ENCODE results near the gene BMERB1.
"Not testable (repeated sequence)": the region's sequence is repeated elsewhere in the genome, so short reads cannot be mapped to it uniquely, and the experiment has no call there.

BMERB1 gene

DNA sequence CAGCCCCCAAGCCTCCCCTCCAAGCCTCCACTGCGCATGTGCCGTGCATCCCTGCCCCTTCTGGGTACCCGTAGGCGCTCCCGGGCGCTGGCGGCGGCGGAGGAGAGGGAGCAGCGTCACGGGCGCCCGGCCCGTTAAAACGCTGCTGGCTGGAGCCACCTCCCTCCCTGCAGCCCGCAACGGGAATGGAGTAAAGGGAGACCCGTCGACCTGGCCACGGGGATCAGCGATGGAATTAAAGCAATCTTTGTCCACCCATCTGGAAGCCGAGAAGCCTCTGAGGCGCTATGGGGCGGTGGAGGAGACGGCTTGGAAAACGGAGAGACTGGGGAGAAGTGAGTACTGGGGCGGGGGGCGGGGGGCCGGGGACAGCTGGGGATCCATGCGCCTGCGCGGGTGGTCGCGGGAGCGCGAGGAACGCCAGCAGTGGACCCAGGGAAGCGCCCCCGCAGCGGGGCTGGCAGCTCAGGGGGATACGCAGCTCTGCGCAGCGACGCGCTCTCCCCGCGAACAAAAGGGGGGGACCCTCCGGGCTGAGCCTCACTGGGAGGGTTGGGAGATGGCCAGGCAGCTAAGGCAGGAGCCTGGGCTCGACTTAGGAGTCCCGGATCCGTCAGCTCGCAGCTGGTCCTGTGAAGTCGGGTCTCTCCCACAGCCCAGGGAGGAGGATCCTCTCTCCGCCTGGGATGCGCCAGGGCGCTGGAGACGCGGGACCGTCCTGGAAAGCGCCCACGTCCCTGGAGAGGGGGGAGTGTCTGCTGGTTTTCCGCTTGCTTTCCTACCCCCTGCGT lies at the start of gene BMERB1:
BMERB1 (plus strand) TSS at position 164 of the 791 bp plus-strand sequence; CDS start at position 230, 66 bp downstream.
- DNase-seq = peak; percentile 9

DNA sequence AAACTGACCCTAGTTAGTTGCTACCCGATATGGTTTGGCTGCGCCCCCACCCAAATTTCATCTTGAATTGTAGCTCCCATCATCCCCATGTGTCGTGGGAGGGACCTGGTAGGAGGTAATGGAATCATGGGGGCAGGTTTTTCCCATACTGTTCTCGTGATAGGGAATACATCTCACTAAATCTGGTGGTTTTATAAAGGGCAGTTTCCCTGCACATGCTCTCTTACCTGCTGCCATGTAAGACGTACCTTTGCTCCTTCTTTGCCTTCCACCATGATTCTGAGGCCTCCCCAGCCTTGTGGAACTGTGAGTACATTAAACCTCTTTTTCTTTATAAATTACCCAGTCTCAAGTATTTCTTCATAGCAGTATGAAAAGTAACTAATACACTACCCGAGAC lies 46.3 kb upstream of the BMERB1 start:
- not testable (repeated sequence) for DNase-seq

DNA sequence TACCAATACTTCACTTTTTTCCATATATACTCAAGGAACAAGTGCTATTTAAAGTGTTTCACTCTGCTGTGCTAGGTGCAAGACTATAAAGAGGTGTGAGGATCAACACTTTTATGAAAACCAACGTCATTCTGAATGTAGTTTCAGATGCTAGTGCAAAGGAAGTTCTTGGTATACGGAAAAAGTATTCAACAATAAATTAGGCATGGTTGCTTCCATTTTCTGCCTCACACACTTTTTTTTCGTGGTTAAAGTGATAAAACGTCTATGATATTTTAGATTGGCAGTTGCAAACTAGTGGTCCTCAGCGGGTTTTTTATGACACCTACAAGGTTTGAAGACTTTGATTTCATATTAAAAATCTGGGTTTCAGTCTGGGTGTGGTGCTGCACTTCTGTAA lies 44.5 kb upstream of the BMERB1 start:
- DNase-seq = not testable (repeated sequence)

DNA sequence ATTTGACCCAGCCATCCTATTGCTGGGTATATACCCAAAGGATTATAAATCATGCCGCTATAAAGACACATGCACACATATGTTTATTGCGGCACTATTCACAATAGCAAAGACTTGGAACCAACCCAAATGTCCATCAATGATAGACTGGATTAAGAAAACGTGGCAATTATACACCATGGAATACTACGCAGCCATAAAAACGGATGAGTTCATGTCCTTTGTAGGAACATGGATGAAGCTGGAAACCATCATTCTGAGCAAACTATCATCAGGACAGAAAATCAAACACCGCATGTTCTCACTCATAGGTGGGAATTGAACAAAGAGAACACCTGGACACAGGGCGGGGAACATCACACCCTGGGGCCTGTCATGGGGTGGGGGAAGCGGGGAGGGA lies 41.4 kb upstream of the BMERB1 start:
- DNase-seq = not testable (repeated sequence)

DNA sequence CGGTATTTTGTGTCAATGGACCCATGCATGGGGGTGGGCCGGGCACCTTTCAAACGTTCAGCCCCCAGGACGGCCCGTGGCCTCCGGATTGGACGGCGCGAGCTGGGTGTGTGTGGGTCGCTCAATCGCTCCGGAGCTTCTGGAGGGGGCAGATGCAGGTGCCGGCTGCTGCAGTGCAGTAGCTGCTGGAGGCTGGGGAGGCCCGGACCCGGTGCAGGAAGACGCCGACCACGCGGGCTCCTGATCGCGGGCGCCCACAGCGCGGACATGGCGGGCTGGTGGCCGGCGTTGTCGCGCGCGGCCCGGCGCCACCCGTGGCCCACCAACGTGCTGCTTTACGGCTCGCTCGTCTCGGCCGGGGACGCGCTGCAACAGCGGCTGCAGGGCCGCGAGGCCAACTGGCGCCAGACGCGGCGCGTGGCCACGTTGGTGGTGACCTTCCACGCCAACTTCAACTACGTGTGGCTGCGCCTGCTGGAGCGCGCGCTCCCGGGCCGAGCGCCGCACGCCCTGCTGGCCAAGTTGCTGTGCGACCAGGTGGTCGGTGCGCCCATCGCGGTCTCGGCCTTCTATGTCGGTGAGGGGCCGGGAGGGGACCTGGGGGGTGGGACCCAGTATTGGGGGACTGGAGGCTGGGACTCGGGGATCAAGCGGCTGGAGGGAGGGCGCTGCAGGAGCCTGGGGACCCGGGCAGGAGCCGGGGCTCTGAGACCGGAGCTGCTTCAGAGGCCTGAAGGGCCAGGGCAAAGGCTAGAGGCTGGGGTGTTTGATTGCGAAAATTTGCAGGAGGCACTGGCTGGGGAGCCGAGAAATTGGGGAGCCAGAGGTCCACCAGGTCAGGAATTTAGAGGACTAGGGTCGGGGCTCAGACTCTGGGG lies 38.5 kb upstream of the BMERB1 start, which contains the start of gene MPV17L:
MPV17L (plus strand) TSS at position 124 of the 878 bp plus-strand sequence; CDS start at position 268, 144 bp downstream.
- DNase-seq = peak; percentile 35

DNA sequence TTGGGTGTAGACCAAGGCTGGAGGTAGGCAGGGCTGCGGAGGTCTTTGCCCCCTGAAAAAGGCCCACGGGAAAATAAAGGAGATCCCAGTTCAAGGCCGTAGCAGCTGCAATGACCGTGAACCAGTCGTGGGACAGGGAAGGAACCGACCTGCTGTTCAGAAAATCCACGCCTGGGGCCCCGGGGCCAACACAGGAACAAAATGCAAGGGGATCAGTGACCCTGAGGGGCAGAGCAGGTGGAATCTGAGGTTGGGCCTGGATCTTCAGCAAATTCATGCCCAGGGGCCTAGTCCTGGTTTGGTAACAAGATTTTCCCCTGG lies 37.9 kb upstream of the BMERB1 start:
- not testable (repeated sequence) for DNase-seq

DNA sequence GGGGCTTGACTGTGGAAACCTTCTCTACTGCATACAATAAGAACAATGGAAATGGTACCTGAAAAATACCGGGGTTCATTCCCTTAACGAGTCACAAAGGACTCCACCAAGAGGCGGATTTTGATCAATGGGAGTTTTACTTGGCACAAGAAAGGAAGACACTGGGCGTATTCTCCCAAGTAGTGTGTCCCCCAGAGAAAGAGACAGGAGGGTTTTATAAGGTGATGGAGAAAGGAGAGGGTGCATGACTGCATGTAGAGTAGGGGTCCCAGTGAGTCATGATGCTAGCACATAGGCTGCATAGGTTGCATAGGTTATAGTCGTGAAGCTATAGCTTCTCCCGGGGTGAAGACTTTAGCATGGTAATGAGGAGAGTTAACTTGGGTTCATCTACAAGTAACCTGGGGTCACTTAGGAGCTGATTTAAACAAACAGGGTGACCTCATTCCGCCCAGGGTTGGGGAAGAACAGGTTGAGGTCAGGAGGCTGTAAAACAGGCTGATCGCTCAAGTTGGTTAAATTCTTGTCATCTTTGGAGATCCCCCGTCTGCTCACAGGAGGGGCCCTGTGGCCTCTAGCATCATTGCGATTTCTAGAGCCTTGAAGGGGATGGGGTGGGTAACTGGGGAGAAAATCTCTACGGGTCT lies 37.3 kb upstream of the BMERB1 start:
- no peak for DNase-seq

DNA sequence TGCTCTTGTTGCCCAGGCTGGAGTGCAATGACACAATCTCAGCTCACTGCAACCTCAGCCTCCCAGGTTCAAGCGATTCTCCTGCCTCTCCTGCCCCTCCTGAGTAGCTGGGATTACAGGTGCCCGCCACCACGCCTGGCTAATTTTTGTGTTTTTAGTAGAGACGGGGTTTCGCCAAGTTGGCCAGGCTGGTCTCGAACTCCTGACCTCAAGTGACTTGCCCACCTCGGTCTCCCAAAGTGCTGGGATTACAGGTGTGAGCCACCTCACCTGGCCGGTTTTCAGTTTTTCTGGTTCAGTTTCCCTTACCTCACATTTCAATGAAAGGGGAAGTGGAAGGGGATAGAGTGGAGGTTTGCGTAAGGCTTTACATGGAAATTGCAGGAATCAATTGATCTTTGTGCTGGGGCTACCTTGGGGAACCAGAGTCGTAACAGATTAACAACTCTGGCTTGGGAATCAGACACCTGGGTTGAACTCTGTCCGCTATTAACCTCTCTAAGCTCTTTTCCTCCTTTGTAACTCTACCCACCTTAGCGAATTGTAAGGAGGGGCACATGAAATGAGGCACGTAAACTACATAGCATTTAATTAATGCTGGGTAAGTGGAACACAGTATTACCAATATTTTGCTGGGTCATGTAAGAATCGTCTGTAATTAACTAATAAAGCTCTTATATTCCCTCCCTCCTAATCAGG lies 35.6 kb upstream of the BMERB1 start:
- DNase-seq = no peak

DNA sequence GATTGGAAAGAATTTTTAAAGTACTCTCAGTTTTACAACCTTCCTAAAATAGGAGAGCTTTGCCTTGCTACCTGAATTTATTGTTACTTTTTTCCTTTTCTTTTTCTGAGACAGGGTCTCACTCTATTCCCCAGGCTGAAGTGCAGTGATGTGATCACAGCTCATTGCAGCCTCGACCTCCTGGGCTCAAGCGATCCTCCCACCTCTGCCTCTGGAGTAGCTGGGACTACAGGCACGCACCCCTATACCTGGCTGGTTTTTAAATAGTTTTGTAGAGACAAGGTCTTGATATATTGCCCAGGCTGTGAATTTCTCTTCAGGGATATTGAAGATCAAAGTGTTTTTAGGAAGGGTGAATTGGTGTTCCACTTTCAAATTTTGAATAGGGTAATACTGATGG lies 35.1 kb upstream of the BMERB1 start:
- DNase-seq = no peak

DNA sequence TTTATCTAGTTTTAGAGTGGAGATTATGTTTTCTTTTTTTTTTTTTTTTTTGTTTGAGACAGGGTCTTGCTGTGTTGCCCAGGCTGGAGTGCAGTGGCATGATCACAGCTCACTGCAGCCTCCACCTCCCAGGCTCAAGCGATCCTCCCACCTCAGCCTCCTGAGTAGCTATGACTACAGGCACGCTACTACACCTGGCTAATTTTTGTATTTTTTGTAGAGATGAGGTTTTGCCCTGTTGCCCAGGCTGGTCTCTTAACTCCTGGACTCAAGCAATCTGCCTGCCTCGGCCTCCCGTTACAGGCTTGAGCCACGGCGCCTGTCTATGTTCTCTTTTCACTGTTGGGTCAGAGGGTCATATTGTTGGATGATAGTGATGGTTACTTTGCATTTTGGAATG lies 34.1 kb upstream of the BMERB1 start:
- DNase-seq = not testable (repeated sequence)

DNA sequence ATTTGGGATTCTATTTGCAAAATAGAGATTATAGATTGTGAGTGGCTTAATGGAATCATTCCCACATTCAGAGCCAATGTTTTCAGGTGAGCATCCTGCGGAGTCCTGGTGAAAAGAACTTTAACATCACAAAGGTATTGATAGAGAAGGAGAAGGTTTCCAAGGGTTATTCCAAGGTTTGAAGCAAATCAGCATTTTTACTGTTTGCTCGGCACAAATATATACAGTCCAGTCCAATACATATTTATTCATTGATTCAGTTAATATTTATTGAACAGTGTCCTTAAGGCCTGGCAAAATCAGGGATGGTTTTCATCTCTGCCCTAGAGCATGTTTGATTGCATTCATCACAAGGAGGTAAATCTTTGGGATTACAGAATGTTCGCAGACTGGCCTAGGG lies 32.4 kb upstream of the BMERB1 start:
- DNase-seq = no peak

DNA sequence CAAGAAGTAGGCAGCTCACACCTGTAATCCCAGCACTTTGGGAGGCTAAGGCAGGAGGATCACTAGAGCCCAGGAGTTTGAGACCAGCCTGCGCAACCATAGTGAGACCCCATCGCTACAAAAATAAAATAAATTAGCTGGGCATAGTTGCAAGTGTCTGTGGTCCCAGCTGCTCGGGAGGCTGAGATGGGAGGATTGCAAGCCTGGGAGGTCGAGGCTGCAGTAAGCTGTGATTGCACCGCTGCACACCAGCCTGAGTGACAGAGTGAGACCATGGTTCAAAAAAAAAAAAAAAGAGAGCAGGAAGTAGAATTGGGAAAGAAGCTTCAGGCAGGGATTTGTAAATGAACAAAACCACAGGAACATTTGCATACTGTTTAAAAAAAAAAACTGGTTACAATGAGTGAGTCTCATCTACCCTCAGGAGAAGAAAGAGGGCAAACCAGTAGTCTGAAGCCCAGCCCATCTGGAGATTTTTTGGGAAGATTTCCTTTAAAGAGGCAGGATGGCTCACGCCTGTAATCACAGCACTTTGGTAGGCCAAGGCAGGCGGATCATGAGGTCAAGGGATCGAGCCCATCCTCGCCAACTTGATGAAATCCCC lies 30.9 kb upstream of the BMERB1 start:
- DNase-seq = no peak

DNA sequence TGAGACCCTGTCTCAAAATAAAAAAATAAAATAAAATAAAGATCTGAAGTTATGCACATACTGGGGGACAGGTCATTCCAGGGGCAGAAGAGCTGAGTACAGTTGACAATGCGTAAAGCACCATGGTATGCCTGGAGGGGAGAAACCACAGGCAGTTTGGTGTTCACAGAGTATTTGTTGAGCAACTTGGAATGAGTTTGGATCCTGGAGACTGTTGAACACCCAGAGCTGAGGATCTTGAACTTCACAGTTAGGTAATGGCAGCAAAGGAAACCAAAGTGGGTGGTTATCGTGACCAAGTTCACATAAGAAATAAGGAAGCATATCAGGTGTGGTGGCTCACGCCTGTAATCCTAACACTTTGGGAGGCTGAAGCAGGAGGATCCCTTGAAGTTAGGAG lies 30.3 kb upstream of the BMERB1 start:
- DNase-seq = not testable (repeated sequence)

DNA sequence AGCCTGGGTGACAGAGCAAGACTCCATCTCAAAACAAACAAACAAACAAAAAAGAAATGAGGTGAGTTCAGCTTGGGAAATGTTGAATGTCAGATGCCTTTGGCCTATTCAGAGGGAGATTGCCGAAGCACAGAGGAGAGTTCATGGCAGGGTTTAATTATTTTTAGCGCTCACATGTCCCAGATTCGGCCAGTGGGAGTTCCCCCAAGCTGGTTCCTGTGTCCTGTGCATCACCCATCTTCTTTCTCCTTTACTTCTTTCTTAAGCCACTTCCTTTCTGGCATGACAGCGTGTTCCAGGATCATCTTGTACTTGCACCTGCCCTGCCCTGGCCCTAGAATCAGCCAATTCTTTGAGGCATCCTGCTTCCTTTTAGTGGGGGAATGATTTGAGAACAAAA lies 29.6 kb upstream of the BMERB1 start:
- DNase-seq = no peak

DNA sequence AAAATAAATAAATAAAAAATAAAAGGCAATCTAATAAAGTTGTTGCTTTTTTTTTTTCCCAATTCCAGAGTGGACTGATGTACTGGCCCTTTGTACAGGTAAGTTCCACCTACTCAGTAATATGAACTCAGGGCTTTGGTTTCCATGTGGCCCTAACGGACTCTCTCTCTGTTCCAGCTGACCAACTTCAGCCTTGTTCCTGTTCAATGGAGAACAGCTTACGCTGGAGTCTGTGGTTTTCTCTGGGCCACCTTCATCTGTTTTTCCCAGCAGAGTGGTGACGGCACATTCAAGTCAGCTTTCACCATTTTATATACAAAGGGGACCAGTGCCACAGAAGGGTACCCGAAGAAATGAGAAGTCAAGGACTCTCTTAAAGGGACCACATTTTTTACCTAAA lies 26.6 kb upstream of the BMERB1 start:
- not testable (repeated sequence) for DNase-seq

DNA sequence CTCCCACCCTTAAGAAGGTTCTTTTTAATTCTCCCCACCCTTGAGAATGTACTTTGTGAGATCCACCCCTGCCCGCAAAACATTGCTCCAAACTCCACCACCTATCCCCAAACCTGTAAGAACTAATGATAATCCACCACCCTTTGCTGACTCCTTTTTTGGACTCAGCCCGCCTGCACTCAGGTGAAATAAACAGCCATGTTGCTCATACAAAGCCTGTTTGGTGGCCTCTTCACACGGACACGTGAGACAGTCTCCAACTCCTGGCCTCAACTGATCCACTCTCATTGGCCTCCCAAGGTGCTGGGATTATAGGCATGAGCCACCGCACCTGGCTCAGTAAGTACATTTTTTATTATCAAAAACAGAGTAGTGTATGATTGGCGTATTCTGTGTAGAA lies 24.9 kb upstream of the BMERB1 start:
- not testable (repeated sequence) for DNase-seq

DNA sequence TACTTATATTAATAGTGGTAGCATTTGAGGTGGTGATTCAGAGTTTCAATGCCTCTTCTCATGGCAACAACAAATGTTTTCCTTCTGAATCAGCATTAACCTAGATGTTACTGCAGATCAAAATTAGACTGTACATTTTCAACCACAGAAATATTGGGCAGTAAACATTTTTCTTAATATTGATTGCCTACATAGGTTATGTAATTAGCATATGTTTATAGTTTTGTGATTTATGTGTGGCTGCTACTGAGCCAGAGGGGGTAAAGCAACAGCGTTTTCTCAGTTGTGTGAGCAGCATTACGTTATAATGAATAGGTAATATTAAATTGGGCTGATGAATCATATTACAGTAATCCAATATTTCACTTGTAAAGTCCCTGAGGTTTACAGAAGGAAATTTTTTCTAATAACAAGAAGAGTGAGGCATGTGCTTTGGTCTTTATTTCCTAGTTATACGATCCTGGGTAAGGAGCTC lies 18.8 kb upstream of the BMERB1 start:
- no peak for DNase-seq

DNA sequence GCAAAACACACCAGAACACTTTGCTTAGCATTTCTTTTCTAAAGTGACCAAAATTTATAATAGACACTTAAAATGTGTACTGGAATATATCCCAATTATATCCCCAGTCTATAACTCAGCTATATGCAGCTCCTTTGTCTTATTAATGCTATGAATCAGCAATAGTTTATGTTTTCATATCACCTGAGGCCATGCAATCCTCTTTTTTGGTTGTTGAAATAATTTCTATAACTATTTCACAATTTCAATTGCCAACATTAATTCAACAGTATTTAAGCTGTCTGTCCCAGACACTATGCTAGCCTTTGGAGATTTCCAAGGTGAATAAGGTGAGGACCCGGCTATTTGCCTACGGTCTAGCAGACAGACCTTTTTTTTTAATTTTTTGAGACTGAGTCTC lies 17.2 kb upstream of the BMERB1 start:
- DNase-seq = no peak

DNA sequence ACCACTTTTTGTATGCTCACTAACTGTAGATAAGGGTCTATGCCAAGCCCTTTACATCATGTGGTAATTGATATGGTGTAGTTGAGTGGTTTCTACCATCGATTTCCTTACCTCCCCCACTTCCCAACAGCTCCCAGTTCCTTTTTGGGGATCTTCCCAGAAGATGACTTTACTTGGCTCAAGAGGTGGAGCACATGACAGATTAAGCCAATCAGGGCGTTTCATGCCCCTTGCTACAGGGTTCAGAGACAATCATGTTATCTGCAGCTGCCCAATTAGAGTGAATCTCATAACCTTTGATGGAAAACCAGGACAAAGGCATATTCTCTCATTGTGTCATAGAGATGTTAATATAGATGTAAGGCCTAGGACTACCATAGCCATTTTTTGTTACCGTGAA lies 16.2 kb upstream of the BMERB1 start:
- no peak for DNase-seq

DNA sequence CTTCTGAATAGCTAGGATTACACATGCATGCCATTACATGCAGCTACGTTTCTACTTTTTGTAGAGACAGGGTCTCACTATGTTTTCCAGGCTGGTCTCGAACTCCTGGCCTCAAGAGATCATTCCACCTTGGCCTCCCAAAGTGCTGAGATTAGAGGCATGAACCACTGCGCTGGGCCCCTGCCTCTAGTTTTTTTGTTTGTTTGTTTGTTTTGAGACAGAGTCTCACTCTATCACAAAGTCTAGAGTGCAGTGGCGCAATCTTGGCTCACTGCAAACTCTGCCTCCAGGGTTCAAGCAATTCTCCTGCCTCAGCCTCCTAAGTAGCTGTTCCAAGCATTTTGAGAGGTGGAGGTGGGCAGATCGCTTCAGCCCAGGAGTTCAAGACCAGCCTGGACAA lies 12.7 kb upstream of the BMERB1 start:
- DNase-seq = not testable (repeated sequence)

DNA sequence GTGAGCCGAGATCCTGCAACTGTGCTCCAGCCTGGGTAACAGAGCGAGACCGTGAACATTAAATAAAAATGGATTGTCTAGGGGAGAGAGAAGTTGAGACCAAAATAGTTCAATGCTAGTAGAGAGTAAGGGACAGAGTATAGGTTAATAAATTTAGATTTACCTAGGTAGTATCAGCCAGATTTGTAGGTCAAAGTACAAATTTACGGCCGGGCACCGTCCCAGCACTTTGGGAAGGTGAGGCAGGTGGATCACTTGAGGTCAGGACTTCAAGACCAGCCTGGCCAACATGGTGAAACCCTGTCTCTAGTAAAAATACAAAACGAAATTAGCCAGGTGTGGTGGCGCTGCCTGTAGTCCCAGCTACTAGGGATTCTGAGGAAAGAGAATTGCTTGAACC lies 12.2 kb upstream of the BMERB1 start:
- DNase-seq = no peak

DNA sequence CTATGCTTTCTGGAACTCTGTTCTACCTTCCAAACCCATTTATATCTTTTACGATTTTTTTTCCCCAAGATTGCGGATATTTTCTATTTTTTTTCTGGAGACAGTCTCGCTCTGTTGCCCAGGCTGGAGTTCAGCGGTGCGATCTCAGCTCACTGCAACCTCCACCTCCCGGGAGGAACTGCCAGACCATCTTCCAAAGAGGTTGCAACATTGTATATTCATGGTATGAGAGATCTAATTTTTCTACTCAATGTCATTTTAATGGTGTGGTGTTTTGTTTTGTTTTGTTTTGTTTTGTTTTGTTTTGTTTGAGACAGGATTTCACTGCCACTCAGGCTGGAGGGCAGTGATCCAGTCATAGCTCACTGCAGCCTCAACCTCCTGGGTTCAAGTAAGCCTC lies 8.5 kb upstream of the BMERB1 start:
- DNase-seq = no peak

Data from DMS 273 treated with DMSO at 0.1 percent for 48 hours (cell line).